Measurements from ENCODE around the gene COLEC12. TPM values are rescaled to one million over a fixed set of nuclear protein-coding genes. Genes with fewer than 3 reads are reported as not detected.

Gene COLEC12
- total RNA-seq, 1 experiment from 2014 or later: 0.03 TPM

DNA sequence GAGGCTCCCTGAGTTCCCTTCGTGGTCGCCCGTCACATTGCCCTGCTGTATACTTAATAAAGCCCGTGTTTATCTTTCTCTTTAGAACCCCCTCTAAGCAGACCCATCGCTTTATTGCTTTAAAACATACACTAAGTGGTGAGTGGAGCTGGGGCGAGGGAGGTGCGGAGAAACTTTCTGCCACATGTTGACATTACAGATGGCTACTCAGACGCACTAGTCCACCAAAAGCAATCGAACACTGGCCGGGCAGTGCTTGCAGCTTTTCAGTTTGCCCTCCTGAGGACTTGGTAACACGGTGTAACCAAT lies 859 bp upstream of the COLEC12 start:
- Histone ChIP-seq H3K27ac (ENCODE audit: low read length) (no peak overlapping the region), H3K4me1 (ENCODE audit: control insufficient read depth, insufficient read depth, low read length) (peaks cover 8% of the 10 kb centered on the region; the same call in 1 of the 2 replicates), H3K27me3 (ENCODE audit: control insufficient read depth, insufficient read depth, low read length) (peaks cover 14% of the 10 kb centered on the region), H3K4me3 (ENCODE audit: low read depth in 2 of 2, low read length in 2 of 2) (no peak overlapping the region), H3K36me3 (ENCODE audit: control insufficient read depth, insufficient read depth, low read length) (no peaks in the 10 kb centered on the region), H3K9me3 (ENCODE audit: control insufficient read depth, insufficient read depth, low read depth, low read length) (no peaks in the 10 kb centered on the region)
- no peak for DNase-seq (ENCODE audit: low read depth, low spot score)
- ChIA-PET POLR2A (no interaction called here), CTCF (no interaction called here)
- BruUV-seq (replicated peaks): no TSS peak
- in situ Hi-C loops (cut with HindIII; ENCODE audit: low pct_unique_long_range_greater_than_20kb, low sequenced_read_pairs) (no loop called here), intact Hi-C loops (cut with micrococcal nuclease; ENCODE audit: unreplicated experiment) (no loop called here)
- no peak for ATAC-seq
- TF ChIP-seq SIN3A (IDR thresholded peaks at IDR 0.05; ENCODE audit: borderline replicate concordance, insufficient read depth, low read depth, low read length): no peak
- no peak for TF ChIP-seq POLR2AphosphoS5 (IDR thresholded peaks at IDR 0.05; ENCODE audit: low read depth, low read length)
- no peak for TF ChIP-seq CTCF (IDR thresholded peaks at IDR 0.05)
- no peak for TF ChIP-seq REST (IDR thresholded peaks at IDR 0.05; ENCODE audit: insufficient read depth in 1 of 2, low read depth in 2 of 2, low read length in 1 of 2)

GRCh38 chr18:499776-500631 lies 497 bp downstream of the COLEC12 start:
- 0 out of 2 replicates have a peak, but pooled peaks have one; percentile 26 for TF ChIP-seq TCF7L2 (IDR thresholded peaks at IDR 0.05; ENCODE audit: low read depth, low read length)
- no peak for TF ChIP-seq CTCF (IDR thresholded peaks at IDR 0.05)
- no peak overlapping the region for H3K27ac ChIP-seq (ENCODE audit: low read length)
- peaks cover 8% of the 10 kb centered on the region; the same call in 1 of the 2 replicates for H3K4me1 ChIP-seq (ENCODE audit: control insufficient read depth, insufficient read depth, low read length)
- H3K36me3 ChIP-seq (ENCODE audit: control insufficient read depth, insufficient read depth, low read length): no peaks in the 10 kb centered on the region
- no peaks in the 10 kb centered on the region for H3K9me3 ChIP-seq (ENCODE audit: control insufficient read depth, insufficient read depth, low read depth, low read length)
- ATAC-seq: peak; percentile 62
- intact Hi-C loops (cut with micrococcal nuclease; ENCODE audit: unreplicated experiment): no loop called here
- BruUV-seq (replicated peaks): no TSS peak
- CTCF ChIA-PET: interaction anchor here (0.6 kb wide), 1 partner anchor 1033 kb away, joined by 4 read pairs; no protein-coding TSS in a partner anchor
- no peak for DNase-seq (ENCODE audit: low read depth, low spot score)
- POLR2A ChIA-PET: no interaction called here
- in situ Hi-C loops (cut with HindIII; ENCODE audit: low pct_unique_long_range_greater_than_20kb, low sequenced_read_pairs): no loop called here
- peak overlapping the region; percentile 18 to 21 for H3K4me3 ChIP-seq (ENCODE audit: low read depth in 2 of 2, low read length in 2 of 2)
- H3K27me3 ChIP-seq (ENCODE audit: control insufficient read depth, insufficient read depth, low read length): peaks cover 13% of the 10 kb centered on the region

Measured in Panc1 (cell line).